ENCODE results near the gene C1QTNF12.

The C1QTNF12 gene

DNA sequence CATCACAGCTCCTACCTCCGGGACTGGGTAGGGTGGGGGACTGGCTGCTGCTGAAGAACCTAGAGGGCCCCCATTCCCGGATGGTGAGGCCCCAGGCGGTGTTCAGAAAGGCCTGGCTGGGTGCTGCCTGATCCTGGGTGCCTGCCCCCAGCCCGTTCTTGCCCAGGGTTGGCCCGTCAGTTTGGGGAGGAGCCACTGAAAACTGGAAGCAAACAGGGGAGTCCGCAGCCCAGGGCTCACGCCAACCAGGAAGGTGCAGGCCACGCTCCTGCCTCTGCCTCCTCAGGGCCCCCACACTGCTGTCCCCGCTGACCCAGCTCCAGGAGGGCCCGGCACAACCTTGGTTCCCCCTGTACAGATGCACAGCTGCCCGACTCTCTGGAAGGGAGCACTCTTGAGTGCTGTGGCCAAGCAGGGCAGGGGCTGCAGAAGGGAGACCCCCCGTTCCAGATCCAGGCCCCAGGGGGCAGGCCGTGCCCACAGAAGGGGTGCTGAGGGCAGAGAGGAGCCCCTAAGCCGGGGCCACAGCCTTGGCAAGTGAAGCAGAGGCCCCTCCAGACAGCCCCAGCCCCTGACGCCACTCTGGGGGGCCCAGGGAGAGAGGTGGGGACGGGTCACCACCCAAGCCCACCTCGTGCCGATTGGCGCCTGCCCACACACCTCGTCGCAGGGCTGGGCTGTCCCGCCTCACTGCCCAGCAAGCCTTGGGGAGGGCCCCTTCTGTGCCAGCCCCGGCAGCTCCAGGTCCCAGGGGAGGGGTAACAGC is 5.5 kb downstream of the C1QTNF12 start:
- no peak for DNase-seq (ENCODE audit: low read depth)

DNA sequence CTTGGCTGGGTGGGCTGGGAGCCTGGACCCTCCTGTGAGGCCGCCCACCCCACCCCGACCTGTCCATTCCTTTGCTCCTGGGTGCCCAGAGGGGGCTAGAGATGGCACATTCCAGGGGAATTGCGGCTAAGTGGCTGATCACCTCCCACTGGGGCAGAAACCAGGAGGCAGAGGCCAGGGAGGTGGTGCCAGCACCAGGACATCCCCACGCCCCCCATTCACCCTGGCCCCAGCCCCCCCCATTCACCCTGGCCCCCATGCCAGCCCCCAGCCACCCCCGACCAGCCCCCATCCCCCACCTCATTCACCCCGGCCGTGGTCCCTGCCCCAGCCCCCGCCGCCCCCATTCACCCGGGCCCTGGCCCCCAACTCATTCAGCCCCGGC is 6.2 kb downstream of the C1QTNF12 start:
- no peak for DNase-seq (ENCODE audit: low read depth)

DNA sequence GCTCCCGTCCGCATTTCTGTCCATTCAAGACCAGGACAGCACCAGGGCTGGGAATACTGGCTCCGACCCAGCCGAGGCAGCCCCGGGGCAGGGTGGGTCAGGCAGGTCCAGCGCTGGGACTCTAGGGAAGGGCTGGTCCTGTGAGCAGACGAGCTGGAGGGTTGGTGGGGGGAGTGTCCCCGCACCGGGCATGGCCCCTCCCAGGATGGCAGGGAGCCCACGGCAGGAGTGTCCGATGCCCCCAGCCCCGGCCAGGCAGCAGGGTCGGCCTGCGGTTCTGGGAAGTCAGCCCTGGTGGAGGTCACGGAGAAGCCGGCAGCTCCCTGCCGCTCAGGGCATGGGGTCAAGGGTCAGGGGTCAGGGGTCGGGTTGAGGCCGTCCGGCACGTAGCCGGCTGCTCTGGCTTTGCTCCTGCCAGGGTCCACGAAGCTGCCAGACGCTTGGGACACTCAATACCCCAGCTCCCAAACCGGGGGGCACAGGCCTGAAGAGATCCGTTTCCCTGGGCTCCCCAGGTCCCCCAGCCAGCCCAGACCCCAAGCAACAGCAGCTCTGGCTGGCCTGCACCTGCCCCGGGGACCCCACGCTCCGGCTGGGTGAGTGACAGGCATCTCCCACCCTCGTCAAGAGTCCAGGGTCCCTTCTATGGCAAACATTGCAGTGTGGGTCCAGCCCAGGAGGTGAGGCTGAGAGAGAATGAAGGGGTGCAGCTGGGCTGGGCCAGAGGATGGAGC is 6.7 kb downstream of the C1QTNF12 start:
- DNase-seq (ENCODE audit: low read depth) = no peak

DNA sequence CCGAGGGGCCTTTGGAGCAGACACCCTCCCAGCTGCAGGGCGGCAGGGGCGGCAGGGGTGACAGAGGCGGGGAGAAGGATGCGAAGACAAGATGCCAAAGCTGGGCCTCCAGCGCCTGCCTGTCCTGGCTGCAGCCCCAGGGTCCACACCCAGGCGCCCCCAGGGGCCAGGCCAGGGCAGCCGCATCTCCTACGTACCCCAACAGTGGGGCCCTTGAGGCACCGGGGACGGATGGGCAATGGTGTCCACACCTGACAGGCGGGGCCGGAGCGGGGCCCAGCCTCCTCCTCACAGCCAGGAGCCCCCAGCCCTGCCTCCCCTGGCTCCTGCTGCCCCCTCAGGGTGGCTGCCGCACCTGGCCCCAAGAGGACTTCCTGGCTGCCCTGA is 7.3 kb downstream of the C1QTNF12 start:
- no peak for DNase-seq (ENCODE audit: low read depth)

DNA sequence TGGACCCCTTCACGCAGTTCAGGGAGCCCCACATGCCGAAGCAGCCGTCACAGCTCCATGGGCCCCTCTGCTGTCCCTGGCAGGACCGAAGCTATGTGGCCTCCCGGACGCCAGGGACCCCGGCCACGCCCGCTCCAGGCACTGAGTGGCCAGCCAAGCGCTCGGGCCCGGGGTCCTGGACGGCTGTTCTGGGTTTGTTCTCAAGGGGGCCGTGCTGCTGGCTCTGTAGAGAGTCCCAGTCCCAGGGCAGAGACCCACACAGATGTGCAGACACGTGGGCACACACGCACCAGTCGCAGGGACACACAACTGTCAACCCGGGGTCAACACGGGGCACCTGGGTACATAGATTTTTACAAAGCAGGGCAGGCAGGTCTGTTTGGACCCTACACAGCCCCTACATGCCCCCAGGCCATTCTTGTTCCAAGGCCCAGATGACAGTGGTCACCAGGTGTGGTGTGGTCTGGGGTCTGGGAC is 7.8 kb downstream of the C1QTNF12 start:
- no peak for DNase-seq (ENCODE audit: low read depth)

DNA sequence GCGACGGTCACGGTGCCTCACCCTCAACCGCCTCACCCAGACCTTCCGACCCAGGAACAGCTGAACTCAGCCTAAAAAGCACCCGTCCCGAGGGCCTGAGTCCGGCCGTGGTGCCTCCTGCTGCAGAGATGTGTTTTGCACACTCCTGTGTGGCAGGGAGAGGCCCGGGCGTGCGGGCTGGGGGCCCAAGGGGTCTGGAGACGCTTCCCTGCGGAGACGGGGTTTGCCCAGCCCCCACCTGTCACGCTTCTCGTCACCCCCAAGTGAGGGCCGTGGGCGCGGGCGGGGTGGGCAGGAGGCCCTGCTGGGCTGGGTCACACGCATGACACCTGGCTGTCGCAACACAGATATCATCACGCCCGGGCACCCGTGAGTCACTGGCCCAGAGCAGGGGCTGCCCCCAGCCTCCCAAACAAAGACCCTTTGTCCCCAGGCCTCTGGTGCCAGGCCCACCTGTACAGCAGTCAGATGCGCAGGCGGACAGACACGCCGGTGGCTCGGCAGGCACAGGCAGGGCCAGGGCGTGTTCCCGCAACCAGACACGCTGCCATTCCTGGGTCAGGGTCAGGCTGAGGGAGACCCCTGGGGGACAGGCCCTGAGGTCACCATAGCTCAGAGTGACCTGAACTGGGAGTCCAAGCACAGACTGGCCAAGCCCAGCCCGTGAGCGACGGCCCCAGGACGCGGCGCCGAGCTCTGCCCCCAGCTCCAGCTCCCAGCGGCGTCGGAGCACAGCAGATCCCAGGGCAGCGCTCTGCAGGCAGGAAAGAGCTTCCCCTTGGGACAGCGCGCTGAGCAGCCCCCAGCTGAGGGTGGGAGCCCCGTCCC is 8.4 kb downstream of the C1QTNF12 start:
- no peak for DNase-seq (ENCODE audit: low read depth)

DNA sequence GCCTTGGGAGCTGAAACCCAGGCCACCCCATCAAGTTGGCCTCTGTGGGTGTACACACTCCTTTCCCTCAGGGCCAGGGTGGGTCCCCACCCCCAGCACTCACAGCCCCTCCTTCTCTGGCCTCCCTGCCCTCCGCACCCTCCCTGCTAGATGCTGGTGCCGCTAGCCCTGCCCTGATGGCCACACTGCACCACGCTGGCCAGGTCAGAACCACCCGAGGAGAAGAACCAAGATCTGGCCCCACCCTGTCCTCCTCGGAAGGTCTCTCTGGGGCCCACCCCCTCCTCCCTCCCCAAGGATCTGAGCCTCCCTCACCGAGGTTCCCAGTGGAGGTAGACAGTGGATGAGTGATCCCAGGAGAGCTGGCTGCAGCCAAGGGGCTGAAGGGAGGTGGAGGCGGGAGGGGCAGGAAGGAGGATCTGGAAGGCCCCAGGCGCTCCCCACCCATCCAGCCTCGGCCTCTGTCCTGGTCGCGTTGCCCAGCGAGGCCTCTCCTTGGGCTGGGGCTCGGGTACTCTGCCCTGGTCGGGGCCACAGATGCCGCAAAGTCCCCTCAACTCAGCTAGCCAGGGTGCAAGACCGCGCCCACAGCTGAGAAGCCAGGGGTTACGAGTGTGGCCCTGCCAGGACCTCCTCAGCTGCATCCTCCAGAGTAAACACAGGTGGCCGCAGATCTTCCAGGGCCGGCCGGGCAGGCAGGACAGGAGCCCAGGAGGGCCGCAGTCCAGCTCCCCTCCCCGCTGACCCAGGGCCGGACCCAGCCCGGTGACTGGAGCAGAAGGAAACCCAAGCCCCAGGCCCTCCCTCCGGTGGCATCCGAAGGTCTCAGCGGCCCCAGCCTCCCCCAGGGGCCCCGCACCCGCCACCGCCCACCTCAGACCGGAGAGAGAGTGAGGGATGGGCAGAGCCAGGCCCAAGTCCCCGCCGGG is 9.3 kb downstream of the C1QTNF12 start:
- DNase-seq (ENCODE audit: low read depth) = no peak

DNA sequence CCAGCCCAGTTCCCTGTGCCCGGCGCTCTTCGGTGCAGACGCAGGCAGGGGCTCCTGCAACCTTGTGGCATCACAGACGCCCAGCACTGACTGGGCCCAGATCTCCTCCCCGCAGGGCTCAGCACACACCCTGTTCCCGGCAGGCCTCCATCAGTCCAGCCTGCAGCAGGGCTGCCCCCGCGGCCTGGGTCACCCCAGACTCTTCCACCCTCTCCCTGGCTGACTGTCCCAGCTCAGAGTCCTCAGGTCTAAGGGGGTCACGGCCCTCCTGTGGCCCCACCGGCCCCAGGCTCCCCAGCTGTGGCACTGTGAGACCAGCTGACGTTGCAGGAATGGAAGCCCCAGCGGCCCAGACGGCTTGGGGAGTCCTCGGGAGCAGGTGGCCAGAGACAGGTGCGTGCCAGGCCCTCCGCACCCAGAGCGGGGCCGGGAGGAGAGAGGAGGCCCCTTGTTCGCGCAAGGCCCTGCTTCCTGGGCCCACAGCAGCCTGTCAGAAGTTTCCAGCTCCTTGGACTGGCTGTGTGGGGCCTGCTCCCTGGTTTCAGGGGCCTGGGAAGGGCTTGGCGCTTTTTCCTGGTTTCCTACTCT is 10.3 kb downstream of the C1QTNF12 start:
- no peak for DNase-seq (ENCODE audit: low read depth)

DNA sequence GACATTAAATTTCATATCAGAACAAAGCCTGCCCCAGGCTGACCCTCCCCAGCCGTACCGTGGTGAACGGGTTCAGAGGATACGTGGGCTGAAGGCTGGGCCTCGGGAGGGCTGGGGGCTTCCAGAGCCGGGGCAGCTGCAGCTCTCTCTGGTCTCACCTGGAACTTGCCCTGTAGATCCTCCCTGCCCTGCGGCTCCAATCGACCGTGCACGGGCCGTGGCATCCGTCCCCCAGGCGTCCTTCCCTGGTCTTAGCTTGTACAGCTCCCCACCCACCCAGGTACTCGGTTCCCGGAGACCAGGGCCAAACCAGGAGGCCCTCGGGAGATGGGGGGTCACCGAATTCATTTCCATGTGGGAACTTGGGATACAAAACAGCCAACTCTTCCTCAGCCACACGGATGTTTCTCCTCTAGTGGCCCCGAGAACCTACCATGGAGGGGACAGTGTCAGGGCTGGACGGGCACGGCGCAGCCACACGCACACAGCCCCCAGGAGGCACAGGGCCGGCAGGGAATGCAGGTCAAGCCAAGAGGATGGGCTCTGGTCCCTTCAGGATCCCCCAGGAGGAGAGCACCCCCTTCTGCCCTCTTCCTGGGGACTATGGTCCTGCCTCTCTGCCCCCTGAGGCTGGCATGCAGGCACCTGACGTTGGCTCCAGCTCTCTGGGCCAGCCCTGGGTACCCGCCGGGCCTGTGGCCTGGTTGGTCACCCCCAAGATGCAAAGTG is 11.3 kb downstream of the C1QTNF12 start:
- no peak for DNase-seq (ENCODE audit: low read depth)

DNA sequence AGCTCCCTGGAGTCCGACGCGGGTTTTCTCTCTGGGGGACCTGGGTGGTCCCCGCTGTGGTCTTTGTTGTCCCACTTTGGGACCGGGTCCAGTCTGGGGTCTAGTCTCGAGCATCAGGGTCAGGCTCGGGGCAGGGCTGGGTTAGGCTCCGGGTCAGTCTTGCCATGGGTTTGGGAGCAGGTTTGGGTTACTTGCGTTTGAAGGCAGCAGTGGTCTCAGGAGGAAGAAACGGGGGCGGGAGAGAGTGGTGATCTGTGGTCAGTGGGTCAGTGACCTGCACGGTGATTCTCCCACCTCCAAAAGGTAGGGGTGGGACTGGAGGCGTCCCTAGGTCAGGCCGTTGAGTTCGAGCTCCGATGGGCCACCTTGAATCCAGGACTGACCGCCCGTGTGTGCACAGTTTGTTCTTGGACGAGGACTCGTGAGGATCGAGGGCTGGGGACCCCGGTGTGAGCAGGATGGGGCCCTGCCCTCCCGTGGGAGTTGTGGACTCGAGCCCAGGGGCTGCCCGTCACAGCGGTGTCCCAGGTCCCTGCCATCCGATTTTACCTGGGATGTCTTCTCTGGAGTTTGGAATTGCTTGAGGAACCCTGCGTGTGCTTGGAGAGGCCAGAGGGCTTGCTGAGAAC is 12.2 kb downstream of the C1QTNF12 start:
- no peak for DNase-seq (ENCODE audit: low read depth)

DNA sequence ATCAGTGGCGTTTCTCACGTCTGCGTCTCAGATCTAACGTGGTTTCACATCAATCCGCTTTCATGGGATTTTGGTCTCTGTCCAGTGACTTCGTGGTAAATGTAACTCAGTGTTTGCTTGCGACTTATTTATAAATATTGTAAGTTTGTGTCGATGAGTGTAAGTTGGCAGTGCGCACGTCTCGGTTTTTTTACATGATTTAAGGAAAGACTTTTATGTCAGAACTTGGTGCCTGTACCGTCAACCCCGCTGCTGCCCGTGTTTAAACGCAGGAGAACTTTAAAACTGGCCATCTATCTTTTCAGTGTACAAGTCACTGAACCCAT is 13.0 kb downstream of the C1QTNF12 start:
- no peak for DNase-seq (ENCODE audit: low read depth)

DNA sequence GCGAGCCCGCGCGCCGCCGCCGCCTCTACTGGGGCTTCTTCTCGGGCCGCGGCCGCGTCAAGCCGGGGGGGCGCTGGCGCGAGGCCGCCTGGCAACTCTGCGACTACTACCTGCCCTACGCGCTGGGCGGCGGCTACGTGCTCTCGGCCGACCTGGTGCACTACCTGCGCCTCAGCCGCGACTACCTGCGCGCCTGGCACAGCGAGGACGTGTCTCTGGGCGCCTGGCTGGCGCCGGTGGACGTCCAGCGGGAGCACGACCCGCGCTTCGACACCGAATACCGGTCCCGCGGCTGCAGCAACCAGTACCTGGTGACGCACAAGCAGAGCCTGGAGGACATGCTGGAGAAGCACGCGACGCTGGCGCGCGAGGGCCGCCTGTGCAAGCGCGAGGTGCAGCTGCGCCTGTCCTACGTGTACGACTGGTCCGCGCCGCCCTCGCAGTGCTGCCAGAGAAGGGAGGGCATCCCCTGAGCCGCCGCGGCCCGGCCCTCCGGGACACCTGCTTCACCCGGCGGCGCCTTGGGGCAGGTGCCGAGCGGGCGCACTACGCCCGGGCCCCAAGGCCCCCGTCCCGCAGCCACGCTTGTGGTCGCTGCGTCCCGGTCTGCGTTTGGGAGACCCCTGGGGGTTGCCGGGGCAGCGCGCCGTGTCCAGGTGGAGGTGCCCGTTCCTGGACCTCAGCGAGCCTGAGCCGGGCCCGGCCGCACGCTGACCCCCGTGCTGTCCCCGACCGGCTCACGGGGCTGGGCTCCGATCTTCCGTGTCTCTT is 13.5 kb downstream of the C1QTNF12 start:
- DNase-seq (ENCODE audit: low read depth) = no peak

DNA sequence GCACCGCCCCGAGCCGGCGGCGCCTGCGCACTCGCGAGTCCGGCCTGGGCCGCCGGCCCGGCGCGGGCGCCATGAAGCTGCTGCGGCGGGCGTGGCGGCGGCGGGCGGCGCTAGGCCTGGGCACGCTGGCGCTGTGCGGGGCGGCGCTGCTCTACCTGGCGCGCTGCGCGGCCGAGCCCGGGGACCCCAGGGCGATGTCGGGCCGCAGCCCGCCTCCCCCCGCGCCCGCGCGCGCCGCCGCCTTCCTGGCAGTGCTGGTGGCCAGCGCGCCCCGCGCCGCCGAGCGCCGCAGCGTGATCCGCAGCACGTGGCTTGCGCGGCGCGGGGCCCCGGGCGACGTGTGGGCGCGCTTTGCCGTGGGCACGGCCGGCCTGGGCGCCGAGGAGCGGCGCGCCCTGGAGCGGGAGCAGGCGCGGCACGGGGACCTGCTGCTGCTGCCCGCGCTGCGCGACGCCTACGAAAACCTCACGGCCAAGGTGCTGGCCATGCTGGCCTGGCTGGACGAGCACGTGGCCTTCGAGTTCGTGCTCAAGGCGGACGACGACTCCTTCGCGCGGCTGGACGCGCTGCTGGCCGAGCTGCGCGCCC is 14.2 kb downstream of the C1QTNF12 start, which contains the start of gene B3GALT6:
B3GALT6 (plus strand) TSS at position 30 of the 588 bp plus-strand sequence; CDS start at position 72, 42 bp downstream.
- no peak for DNase-seq (ENCODE audit: low read depth)

DNA sequence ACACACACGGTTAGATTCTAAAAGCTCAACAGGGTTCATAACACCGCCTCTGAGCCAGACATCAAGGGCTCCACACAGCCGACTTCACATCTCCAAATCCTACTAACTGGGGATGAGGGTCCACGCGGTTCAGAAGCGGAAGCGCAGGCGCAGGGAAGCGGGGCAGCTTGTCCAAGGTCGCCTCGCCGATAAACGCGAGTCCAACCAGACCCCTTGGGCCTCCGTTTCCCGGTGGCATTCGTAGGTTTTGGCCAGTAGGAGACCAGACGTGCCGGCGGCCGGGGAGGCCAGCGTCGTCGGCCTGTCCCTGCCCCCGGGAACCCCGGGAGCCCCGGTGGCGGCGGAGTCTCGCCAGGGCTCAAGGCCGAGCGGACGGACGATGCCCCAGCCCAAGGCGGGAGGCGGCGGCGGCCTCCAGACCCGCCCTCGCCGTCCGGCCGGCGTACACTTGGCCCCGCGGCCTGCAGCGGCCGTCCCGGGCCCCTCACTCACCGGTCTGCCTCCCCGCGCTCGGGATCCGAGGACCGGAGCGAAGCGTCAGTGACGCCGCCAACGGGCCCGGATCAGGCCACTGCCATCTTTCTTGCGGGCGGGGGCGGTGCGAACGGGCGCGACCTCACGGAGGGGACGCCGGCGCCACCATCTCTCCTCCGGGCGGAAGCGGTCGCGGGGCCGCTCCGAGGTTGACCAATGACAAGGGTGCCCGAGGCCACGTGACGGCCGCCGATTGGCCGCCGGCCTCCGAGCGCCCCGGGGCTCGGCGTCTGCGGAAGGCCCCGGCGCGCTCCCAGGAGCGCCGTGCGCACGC is 14.9 kb downstream of the C1QTNF12 start, which contains the start of gene SDF4:
SDF4 (minus strand) TSS at position 602 of the 808 bp plus-strand sequence. CDS start 3,229 bp downstream, outside the sequence.
- DNase-seq (ENCODE audit: low read depth) = peak; percentile 95

DNA sequence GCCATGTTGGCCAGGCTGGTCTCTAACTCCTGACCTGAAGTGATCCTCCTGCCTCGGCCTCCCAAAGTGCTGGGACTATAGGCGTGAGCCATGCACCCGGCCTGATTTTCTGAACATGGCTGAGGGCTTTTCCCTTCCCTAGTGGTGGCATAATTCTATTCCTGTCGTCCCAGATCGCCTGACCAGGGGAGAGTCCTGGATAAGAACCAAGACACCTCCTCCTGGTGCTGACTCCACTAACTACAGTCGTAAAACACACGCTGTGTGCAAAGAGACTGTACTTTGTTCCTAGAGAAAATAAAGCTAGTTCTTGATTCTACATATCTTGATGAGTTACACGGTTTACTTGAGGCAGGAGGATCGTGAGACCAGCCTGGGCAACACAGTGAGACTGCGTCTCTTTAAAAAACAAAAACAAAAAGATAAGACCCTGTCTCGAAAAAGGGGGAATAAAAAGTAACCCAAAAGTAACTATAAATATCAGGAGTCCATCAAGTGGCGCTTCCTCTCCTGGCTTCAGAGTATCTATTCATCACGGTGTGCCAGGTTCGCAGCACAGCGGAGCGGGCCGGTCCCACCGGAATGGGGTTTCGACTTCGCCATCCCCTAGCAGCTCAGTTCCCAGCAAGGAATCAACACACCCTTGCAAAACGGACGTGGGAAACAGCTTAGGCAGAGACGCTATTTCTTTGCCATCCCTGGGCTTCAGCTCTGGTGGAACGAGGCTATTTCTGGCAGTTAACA is 15.7 kb downstream of the C1QTNF12 start:
- DNase-seq (ENCODE audit: low read depth) = no peak

DNA sequence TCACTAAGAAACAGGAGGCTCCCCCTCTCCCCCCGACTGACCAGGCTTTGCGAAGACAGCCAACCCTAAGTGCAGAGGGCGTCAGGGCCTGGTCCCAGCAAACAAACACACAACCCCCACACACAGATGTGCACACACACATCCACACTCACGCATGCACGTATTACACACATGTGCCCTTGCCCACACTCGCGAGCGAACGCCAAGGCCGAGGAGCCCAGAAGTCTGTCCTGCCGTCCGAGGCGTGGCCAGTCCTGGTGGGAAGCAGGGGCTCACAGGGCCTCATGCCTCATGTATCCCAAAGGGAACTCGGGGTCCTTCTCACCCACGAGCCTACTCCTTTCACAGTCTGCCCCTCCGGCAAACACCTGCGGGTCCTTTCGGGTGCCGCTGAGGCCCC is 16.8 kb downstream of the C1QTNF12 start:
- DNase-seq (ENCODE audit: low read depth) = no peak
